Tibial nerve (tissue), 4 donors: Measurements from ENCODE around the gene STARD6. TPM values are rescaled to one million over a fixed set of nuclear protein-coding genes. Genes with fewer than 3 reads are reported as not detected.

Source experiments
- DNase-seq, 2 donors: peaks; one replicate each; pipeline ENCODE4 v3.0.0-alpha.2; 2019; ENCODE audit warnings: low spot score in 2 of 2
- H3K27ac ChIP-seq, 4 donors: fragments of 200-600 bp; sonication (generic) in 3 of 4; one replicate each; pipeline ENCODE4 v1.5.1; 2017 to 2019; ENCODE audit warnings: mild to moderate bottlenecking in 1 of 4
- H3K27me3 ChIP-seq, 2 donors: fragments of 200-600 bp; sonication (generic) in 1 of 2; one replicate each; pipeline versions ENCODE4 v1.5.1 to v1.6.0; 2017 to 2019
- H3K36me3 ChIP-seq, 3 donors: fragments of 200-600 bp; sonication (generic); one replicate each; pipeline ENCODE4 v1.5.1; 2018 to 2019
- H3K4me1 ChIP-seq, 4 donors: fragments of 200-600 bp; sonication (generic) in 3 of 4; one replicate each; pipeline ENCODE4 v1.5.1; 2017 to 2019
- H3K4me3 ChIP-seq, 4 donors: fragments of 200-600 bp; sonication (generic) in 3 of 4; one replicate each; pipeline ENCODE4 v1.5.1; 2017 to 2019; ENCODE audit warnings: mild to moderate bottlenecking in 1 of 4, moderate library complexity in 1 of 4
- H3K9me3 ChIP-seq, 4 donors: fragments of 200-600 bp; sonication (generic) in 3 of 4; one replicate each; pipeline ENCODE4 v1.5.1; 2017 to 2019
- CTCF ChIP-seq, 5 experiments: fragments of 200-600 bp in 3 of 5; fragments of 450-650 bp in 2 of 5; sonication (generic) in 3 of 5; IDR thresholded peaks; one replicate each; pipeline ENCODE4 v1.5.1; 2016 to 2019; ENCODE audit warnings: antibody characterized with exemption in 5 of 5, mild to moderate bottlenecking in 3 of 5, moderate library complexity in 2 of 5
- EP300 ChIP-seq, 2 donors: sonication (generic); formaldehyde crosslinking; IDR thresholded peaks; one replicate each; pipeline ENCODE4 v1.6.1; 2017; ENCODE audit warnings: antibody characterized with exemption in 2 of 2, mild to moderate bottlenecking in 1 of 2
- POLR2A ChIP-seq, 2 donors: fragments of 450-650 bp; IDR thresholded peaks; one replicate each; pipeline ENCODE4 v1.6.1; 2017; ENCODE audit warnings: antibody characterized with exemption in 2 of 2, mild to moderate bottlenecking in 2 of 2, moderate library complexity in 2 of 2
- WGBS, 2 donors: methylation state at CpG; one replicate each; pipeline ENCODE4 v1.1.5; 2018; 5-methylcytosine and 5-hydroxymethylcytosine counted together
- total RNA-seq, 4 donors: library from RNA; depleted of rRNA; stranded (reverse); fragments of >200 nt; gene quantifications; one replicate each; pipeline ENCODE4 v1.1.0, GENCODE V29; 2016

The STARD6 gene
- total RNA-seq, 4 donors from 2014 or later, result not detected

- H3K27me3 ChIP-seq, result no peaks in the 10 kb centered on the region
Measured at GRCh38 chr18:54386043-54386442, 28.4 kb upstream of the STARD6 start.

GRCh38 chr18:54382733-54383252, 25.1 kb upstream of the STARD6 start:
- Histone ChIP-seq H3K36me3 (peaks cover 0 to 4% (median 0%) of the 10 kb centered on the region in 3 donors), H3K9me3 (no peaks in the 10 kb centered on the region), H3K4me1 (no peaks in the 10 kb centered on the region), H3K4me3 (no peak overlapping the region), H3K27me3 (no peaks in the 10 kb centered on the region), H3K27ac (no peak overlapping the region)
- no peak for TF ChIP-seq EP300 (IDR thresholded peaks at IDR 0.05)
- TF ChIP-seq CTCF (IDR thresholded peaks at IDR 0.05), result no peak
- TF ChIP-seq POLR2A (IDR thresholded peaks at IDR 0.05), result no peak
- 80 to 86% methylated on average over 8 of the region's 8 CpGs for WGBS, 2 donors
- no peak for DNase-seq

More at GRCh38 chr18:54386043-54386442, 28.4 kb upstream of the STARD6 start:
- Histone ChIP-seq H3K4me1 (no peaks in the 10 kb centered on the region), H3K36me3 (no peaks in the 10 kb centered on the region), H3K9me3 (no peaks in the 10 kb centered on the region), H3K27ac (no peak overlapping the region), H3K4me3 (no peak overlapping the region)
- no peak for DNase-seq
- 57 to 72% methylated on average over 4 of the region's 4 CpGs for WGBS, 2 donors
- TF ChIP-seq CTCF (IDR thresholded peaks at IDR 0.05), result no peak
- TF ChIP-seq EP300 (IDR thresholded peaks at IDR 0.05), result no peak
- TF ChIP-seq POLR2A (IDR thresholded peaks at IDR 0.05), result no peak

- Histone ChIP-seq H3K4me3 (no peak overlapping the region), H3K4me1 (no peaks in the 10 kb centered on the region), H3K27me3 (no peaks in the 10 kb centered on the region), H3K27ac (no peak overlapping the region), H3K9me3 (no peaks in the 10 kb centered on the region), H3K36me3 (peaks cover 0 to 4% (median 0%) of the 10 kb centered on the region in 3 donors)
- no peak for TF ChIP-seq CTCF (IDR thresholded peaks at IDR 0.05)
- TF ChIP-seq POLR2A (IDR thresholded peaks at IDR 0.05), result no peak
- TF ChIP-seq EP300 (IDR thresholded peaks at IDR 0.05), result no peak
- 76 to 84% methylated on average over 3 of the region's 3 CpGs for WGBS, 2 donors
- no peak for DNase-seq
Measured at GRCh38 chr18:54382076-54382475, 24.4 kb upstream of the STARD6 start.

- H3K4me1 ChIP-seq, result no peaks in the 10 kb centered on the region
- H3K4me3 ChIP-seq, result no peak overlapping the region
- 76 to 93% methylated on average over 2 of the region's 2 CpGs for WGBS, 2 donors
- no peaks in the 10 kb centered on the region for H3K27me3 ChIP-seq
- no peak for TF ChIP-seq POLR2A (IDR thresholded peaks at IDR 0.05)
- no peak for TF ChIP-seq EP300 (IDR thresholded peaks at IDR 0.05)
- no peak for TF ChIP-seq CTCF (IDR thresholded peaks at IDR 0.05)
- no peaks in the 10 kb centered on the region for H3K9me3 ChIP-seq
- no peak for DNase-seq
- peaks cover 0 to 4% (median 0%) of the 10 kb centered on the region in 3 donors for H3K36me3 ChIP-seq
- H3K27ac ChIP-seq, result no peak overlapping the region
Measured at GRCh38 chr18:54381640-54382039, 24.0 kb upstream of the STARD6 start.

- Histone ChIP-seq H3K27me3 (no peaks in the 10 kb centered on the region), H3K27ac (no peak overlapping the region), H3K36me3 (peaks cover 0 to 9% (median 0%) of the 10 kb centered on the region in 3 donors), H3K4me1 (no peaks in the 10 kb centered on the region), H3K4me3 (no peak overlapping the region), H3K9me3 (no peaks in the 10 kb centered on the region)
- 95% methylated on average over 4 of the region's 4 CpGs for WGBS, 2 donors
- no peak for TF ChIP-seq EP300 (IDR thresholded peaks at IDR 0.05)
- TF ChIP-seq CTCF (IDR thresholded peaks at IDR 0.05), result no peak
- no peak for TF ChIP-seq POLR2A (IDR thresholded peaks at IDR 0.05)
- no peak for DNase-seq
Measured at GRCh38 chr18:54378057-54378456, 20.4 kb upstream of the STARD6 start.
